OCI-LY3 (cell line): ENCODE measurements around the gene MYBPC1.

ENCODE experiments used
- H2AFZ ChIP-seq: fragments of 200-600, 300-600 bp; shearing (Covaris generic); 2 replicates; pipeline ENCODE4 v1.6.0; 2014; ENCODE audit warnings: antibody characterized with exemption, low read depth, low read length
- H3K27ac ChIP-seq: fragments of 200-600, 300-600 bp; sonication (generic); 2 replicates; pipeline ENCODE4 v1.5.1; 2014; ENCODE audit warnings: mild to moderate bottlenecking, low read length, moderate library complexity, mixed read lengths
- H3K27me3 ChIP-seq: fragments of 200-600, 300-600 bp; sonication (generic); 2 replicates; pipeline ENCODE4 v1.6.1; 2014; ENCODE audit warnings: low read depth, low read length, mixed read lengths
- H3K36me3 ChIP-seq: fragments of 200-600, 300-600 bp; sonication (generic); replicated peaks from 2 replicates; pipeline ENCODE3; 2014; ENCODE audit warnings: low read depth, low read length, mixed read lengths
- H3K4me1 ChIP-seq: fragments of 300-600, 200-600 bp; sonication (generic); 2 replicates; pipeline ENCODE4 v1.6.1; 2014; ENCODE audit warnings: low read length, mixed read lengths
- H3K4me2 ChIP-seq: fragments of 200-600, 300-600 bp; sonication (generic); 2 replicates; pipeline ENCODE4 v1.6.1; 2014; ENCODE audit warnings: low read length, mixed read lengths
- H3K4me3 ChIP-seq: fragments of 300-600, 200-600 bp; sonication (generic); 2 replicates; pipeline ENCODE4 v1.5.1; 2014; ENCODE audit warnings: antibody characterized with exemption, mild to moderate bottlenecking, low read length, moderate library complexity
- H3K79me2 ChIP-seq: fragments of 300-600, 200-600 bp; shearing (Covaris generic); 2 replicates; pipeline ENCODE4 v1.6.1; 2014; ENCODE audit warnings: mild to moderate bottlenecking, low read length, mixed read lengths
- H3K9ac ChIP-seq: fragments of 300-600, 200-600 bp; shearing (Covaris generic); 2 replicates; pipeline ENCODE4 v1.6.0; 2014; ENCODE audit warnings: mild to moderate bottlenecking, low read length, moderate library complexity
- H3K9me3 ChIP-seq: fragments of 200-600, 300-600 bp; shearing (Covaris generic); 2 replicates; pipeline ENCODE4 v1.6.1; 2014; ENCODE audit warnings: low read length, mixed read lengths; ENCODE audit not compliant: insufficient read depth
- H4K20me1 ChIP-seq: fragments of 200-600, 300-600 bp; sonication (generic); 2 replicates; pipeline ENCODE4 v1.6.1; 2016; ENCODE audit warnings: low read length, mixed read lengths; ENCODE audit not compliant: insufficient read depth
- EZH2phosphoT487 ChIP-seq: fragments of 200-600 bp; shearing (Covaris generic); IDR thresholded peaks from 2 replicates; pipeline ENCODE4 v1.6.1; 2018; ENCODE audit warnings: antibody characterized with exemption, mixed run types, low read depth
- TF ChIP-seq, protein P1 (sequence below): fragments of 200-600, 300-600 bp; sonication (generic); IDR thresholded peaks from 2 replicates; pipeline ENCODE4 v1.5.1; 2014; ENCODE audit warnings: antibody characterized with exemption, low read length, low read depth

The MYBPC1 gene

DNA sequence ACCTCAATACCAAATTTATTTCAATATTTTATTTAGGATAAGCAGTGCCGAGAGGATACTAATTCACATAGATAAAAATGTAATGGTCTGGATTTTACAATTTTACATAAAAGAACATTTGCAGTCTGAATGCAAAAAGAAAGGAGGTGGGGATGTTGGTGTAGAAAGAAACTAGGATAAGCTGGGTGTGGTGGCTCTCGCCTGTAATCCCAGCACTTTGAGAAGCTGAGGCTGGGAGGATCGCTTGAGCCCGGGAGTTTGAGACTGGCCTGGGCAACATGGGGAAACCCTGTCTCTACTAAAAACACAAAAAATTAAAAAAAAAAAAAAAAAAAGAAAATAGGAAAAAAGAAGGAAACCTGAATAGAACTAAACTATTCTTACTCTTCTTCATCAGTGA, 127.6 kb downstream of the MYBPC1 start:
- H3K9me3 ChIP-seq = no peaks in the 10 kb centered on the region
- no peak overlapping the region for H3K4me2 ChIP-seq
- H3K9ac ChIP-seq = no peak overlapping the region
- H3K4me3 ChIP-seq = no peak overlapping the region
- H3K27me3 ChIP-seq = no peaks in the 10 kb centered on the region
- no peaks in the 10 kb centered on the region for H3K79me2 ChIP-seq
- no peak overlapping the region for H3K27ac ChIP-seq
- H2AFZ ChIP-seq = no peak overlapping the region
- TF ChIP-seq, protein P1, sequence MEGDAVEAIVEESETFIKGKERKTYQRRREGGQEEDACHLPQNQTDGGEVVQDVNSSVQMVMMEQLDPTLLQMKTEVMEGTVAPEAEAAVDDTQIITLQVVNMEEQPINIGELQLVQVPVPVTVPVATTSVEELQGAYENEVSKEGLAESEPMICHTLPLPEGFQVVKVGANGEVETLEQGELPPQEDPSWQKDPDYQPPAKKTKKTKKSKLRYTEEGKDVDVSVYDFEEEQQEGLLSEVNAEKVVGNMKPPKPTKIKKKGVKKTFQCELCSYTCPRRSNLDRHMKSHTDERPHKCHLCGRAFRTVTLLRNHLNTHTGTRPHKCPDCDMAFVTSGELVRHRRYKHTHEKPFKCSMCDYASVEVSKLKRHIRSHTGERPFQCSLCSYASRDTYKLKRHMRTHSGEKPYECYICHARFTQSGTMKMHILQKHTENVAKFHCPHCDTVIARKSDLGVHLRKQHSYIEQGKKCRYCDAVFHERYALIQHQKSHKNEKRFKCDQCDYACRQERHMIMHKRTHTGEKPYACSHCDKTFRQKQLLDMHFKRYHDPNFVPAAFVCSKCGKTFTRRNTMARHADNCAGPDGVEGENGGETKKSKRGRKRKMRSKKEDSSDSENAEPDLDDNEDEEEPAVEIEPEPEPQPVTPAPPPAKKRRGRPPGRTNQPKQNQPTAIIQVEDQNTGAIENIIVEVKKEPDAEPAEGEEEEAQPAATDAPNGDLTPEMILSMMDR = no peak
- TF ChIP-seq EZH2phosphoT487 = no peak
- no peaks in the 10 kb centered on the region for H3K4me1 ChIP-seq
- no peaks in the 10 kb centered on the region for H4K20me1 ChIP-seq
- no peaks in the 10 kb centered on the region for H3K36me3 ChIP-seq

DNA sequence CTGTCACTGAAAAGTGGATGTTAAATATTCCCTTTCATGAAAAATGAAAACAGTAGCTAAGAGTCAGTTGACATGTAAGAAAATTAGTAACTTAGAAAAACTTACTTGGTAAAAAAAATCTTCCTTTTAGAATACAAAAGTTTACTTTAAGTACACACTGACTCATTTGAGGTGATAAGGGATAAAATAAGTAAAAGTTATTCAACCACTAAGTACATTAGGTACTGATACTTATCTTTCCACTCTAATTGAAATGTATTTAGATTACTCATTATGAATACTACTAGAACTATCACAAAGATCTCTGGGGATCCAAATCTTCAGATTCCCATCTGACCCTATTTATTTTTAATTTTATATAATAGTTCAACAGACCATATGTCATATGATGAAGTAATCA, 132.3 kb downstream of the MYBPC1 start:
- TF ChIP-seq EZH2phosphoT487 = no peak
- TF ChIP-seq, protein P1 = no peak

GRCh38 chr12:101729842-101730241, 135.1 kb downstream of the MYBPC1 start:
- Histone ChIP-seq H3K36me3 (no peaks in the 10 kb centered on the region), H3K4me3 (no peak overlapping the region), H3K4me1 (no peaks in the 10 kb centered on the region), H3K27ac (no peak overlapping the region), H3K79me2 (no peaks in the 10 kb centered on the region), H3K4me2 (no peak overlapping the region), H3K27me3 (no peaks in the 10 kb centered on the region), H3K9me3 (no peaks in the 10 kb centered on the region), H2AFZ (no peak overlapping the region), H4K20me1 (no peaks in the 10 kb centered on the region), H3K9ac (no peak overlapping the region)
- TF ChIP-seq, protein P1 = no peak
- no peak for TF ChIP-seq EZH2phosphoT487

More for the DNA sequence above, 132.3 kb downstream of the MYBPC1 start:
- no peaks in the 10 kb centered on the region for H3K36me3 ChIP-seq
- no peak overlapping the region for H3K9ac ChIP-seq
- no peaks in the 10 kb centered on the region for H3K9me3 ChIP-seq
- H4K20me1 ChIP-seq = no peaks in the 10 kb centered on the region
- H2AFZ ChIP-seq = no peak overlapping the region
- no peak overlapping the region for H3K4me2 ChIP-seq
- H3K4me1 ChIP-seq = no peaks in the 10 kb centered on the region
- no peak overlapping the region for H3K4me3 ChIP-seq
- no peaks in the 10 kb centered on the region for H3K79me2 ChIP-seq
- H3K27ac ChIP-seq = no peak overlapping the region
- no peaks in the 10 kb centered on the region for H3K27me3 ChIP-seq

DNA sequence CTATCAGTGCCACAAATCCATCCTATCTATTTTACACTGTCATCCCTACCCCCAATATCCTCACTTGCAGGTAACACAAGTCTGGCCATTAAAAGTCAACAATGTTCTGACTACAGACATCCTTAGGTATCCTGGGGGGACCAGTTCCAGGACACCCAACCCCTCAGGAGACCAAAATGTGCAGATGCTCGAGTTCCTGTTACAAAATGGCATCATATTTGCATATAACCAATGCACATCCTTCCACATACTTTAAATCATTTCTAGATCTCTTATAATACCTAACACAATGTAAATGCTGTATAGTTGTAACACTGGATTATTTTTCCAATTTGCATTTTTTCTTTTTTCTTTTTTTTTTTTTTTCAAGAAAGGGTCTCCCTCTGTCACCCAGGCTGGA, 137.5 kb downstream of the MYBPC1 start:
- Histone ChIP-seq H3K27me3 (no peaks in the 10 kb centered on the region), H3K4me1 (no peaks in the 10 kb centered on the region), H3K27ac (no peak overlapping the region), H3K4me2 (no peak overlapping the region), H3K9me3 (no peaks in the 10 kb centered on the region), H4K20me1 (no peaks in the 10 kb centered on the region), H3K9ac (no peak overlapping the region), H3K4me3 (no peak overlapping the region), H3K79me2 (no peaks in the 10 kb centered on the region), H2AFZ (no peak overlapping the region), H3K36me3 (no peaks in the 10 kb centered on the region)
- no peak for TF ChIP-seq EZH2phosphoT487
- TF ChIP-seq, protein P1 = no peak
